Stomach smooth muscle (tissue), 2 donors: Measurements from ENCODE around the gene RUVBL1.

ENCODE experiments used
- H3K27ac ChIP-seq: one replicate; pipeline ENCODE4 v1.7.0; 2013; ENCODE audit warnings: mild to moderate bottlenecking, low read length, inconsistent platforms
- H3K27me3 ChIP-seq, 2 donors: one replicate each; pipeline ENCODE4 v1.7.0; 2013; ENCODE audit warnings: low read length in 2 of 2; ENCODE audit not compliant: insufficient read depth in 2 of 2, control insufficient read depth in 1 of 2
- H3K36me3 ChIP-seq, 2 donors: one replicate each; pipeline ENCODE4 v1.7.0; 2013; ENCODE audit warnings: low read length in 2 of 2; ENCODE audit not compliant: control insufficient read depth in 2 of 2, insufficient read depth in 2 of 2
- H3K4me1 ChIP-seq: one replicate; pipeline ENCODE4 v1.7.0; 2013; ENCODE audit warnings: low read length; ENCODE audit not compliant: control insufficient read depth, insufficient read depth
- H3K4me3 ChIP-seq, 2 donors: one replicate each; pipeline ENCODE4 v1.7.0; 2013; ENCODE audit warnings: low read length in 2 of 2
- H3K9ac ChIP-seq, 2 donors: one replicate each; pipeline ENCODE4 v1.7.0; 2013; ENCODE audit warnings: low read length in 2 of 2, mild to moderate bottlenecking in 1 of 2
- H3K9me3 ChIP-seq, 2 donors: one replicate each; pipeline ENCODE4 v1.7.0; 2013; ENCODE audit warnings: low read length in 2 of 2; ENCODE audit not compliant: control insufficient read depth in 2 of 2
- donor health status: healthy.
- donor health status: Pancreatic carcinoma.

The RUVBL1 gene

DNA sequence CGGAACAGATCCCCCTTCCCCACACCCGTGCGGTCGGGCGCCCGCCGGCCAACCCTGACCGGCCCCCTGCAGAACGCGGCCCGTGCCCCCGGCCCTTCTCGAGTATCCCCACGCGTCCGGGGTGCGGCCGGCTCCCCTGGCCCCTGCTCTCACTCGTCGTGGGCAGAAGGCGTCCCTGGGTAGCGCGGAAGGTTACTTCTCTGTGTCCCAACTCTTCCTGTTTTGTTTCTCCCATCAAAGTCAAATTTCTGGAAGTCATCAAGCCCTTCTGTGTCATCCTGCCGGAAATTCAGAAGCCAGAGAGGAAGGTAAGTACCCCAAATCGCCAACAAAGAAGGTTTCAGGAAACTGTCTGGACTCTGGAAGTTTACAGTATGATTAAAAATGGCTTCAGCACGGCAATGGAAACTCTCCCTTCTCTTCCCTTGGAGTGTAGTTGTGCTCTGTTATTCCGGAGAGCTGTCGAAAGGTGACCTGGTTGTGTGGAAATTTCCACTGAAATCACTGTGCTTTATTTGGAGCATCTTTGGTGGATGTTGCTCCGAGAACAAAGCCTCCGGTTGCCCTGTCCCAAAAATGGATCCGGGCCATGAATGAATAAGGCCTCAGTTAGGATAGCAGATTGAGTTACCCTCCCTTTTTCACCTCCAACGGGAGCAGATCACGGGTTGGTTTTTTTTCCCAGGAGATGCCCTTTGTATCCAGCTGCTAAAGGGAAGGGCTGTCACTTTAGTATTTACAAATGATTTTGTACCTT lies 70.8 kb downstream of the RUVBL1 start:
- Histone ChIP-seq H3K36me3 (peaks cover 12 to 14% of the 10 kb centered on the region in 2 donors), H3K4me3 (peak overlapping the region; percentile 93 to 99), H3K9me3 (no peaks in the 10 kb centered on the region), H3K27ac (peak overlapping the region; percentile 83), H3K9ac (peak overlapping the region; percentile 97), H3K27me3 (no peaks in the 10 kb centered on the region), H3K4me1 (peaks cover 24% of the 10 kb centered on the region)

DNA sequence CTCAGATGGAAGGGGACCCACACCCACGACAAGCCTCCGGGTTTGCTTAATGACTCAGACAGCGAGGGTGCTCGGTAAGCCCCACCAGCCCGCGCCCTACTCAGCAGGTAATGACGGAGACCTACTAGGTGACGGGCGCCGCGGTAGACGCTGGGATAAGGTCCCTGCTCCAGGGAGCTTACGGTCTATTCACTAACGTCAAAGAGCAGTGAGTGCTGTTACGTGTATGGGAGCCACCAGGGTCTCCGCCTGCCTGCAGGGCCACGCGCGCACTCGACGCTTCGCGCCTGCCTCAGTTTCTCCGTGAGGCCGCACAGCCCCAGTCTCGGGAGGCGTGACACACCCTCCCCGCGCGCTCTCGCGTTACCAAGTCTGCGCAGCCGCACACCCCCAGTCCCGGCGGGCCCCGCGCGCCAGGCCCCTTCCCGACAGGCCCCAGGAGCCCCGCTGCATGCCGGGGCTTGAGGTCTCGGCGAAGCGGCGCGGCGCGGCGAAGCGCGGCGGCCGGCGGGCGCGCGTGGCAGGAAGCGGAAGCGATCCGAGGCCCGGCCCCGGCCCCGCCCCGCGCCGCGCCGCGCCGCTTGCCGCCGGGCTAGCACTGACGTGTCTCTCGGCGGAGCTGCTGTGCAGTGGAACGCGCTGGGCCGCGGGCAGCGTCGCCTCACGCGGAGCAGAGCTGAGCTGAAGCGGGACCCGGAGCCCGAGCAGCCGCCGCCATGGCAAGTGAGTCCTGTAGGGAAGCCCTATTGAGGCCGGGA lies 71.6 kb downstream of the RUVBL1 start, which contains the start of gene SEC61A1:
Gene SEC61A1, plus strand, starts transcription at position 601 of the 758 bp plus-strand sequence. Its CDS starts 116 bp downstream, at position 717.
- H3K36me3 ChIP-seq: peaks cover 9 to 10% of the 10 kb centered on the region in 2 donors
- peak within 1 kb of the TSS; percentile 93 to 99 for H3K4me3 ChIP-seq
- no peaks in the 10 kb centered on the region for H3K9me3 ChIP-seq
- no peaks in the 10 kb centered on the region for H3K27me3 ChIP-seq
- H3K4me1 ChIP-seq: peaks cover 24% of the 10 kb centered on the region
- H3K9ac ChIP-seq: peak within 1 kb of the TSS; percentile 97
- peak within 1 kb of the TSS; percentile 83 for H3K27ac ChIP-seq

DNA sequence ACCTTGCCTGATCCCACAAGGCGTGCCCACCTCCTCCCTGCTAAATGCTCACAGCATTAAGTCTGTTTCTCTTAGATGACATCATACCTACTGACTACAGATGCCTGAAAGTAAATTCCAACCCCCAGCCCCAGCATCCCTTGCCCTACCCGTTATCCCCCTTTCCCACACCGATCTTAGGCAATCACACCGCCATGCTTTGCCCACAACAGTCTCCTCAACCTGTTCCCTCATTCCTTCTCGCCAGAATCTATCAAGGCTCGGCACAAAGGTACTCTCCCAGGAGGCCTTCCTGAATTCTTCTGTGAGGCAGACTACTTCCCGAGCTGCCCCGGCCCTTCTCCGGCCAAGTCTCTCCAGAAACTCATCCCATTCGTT lies 72.2 kb downstream of the RUVBL1 start:
- Histone ChIP-seq H3K36me3 (peaks cover 8 to 9% of the 10 kb centered on the region in 2 donors), H3K9me3 (no peaks in the 10 kb centered on the region), H3K27me3 (no peaks in the 10 kb centered on the region), H3K4me3 (peak overlapping the region; percentile 93 to 99), H3K27ac (peak overlapping the region; percentile 46), H3K9ac (peak overlapping the region; percentile 90 to 93), H3K4me1 (peaks cover 24% of the 10 kb centered on the region)

DNA sequence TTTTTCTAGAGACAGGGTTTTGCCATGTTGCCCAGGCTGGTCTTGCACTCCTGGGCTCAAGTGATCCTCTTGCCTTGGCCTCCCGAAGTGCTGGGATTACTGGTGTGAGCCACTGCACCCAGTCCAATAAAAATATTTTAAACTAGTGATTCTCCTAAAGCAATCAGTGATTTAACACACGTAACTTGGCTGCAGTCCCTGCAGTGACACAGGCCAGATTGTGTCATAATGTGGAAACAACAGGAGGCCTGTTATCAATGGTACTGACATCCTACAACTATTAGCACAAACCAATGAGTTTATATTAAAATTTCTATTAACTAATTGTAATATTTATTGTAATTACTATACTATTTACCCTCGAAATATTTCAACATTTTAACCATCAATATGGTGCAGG lies 73.0 kb downstream of the RUVBL1 start:
- Histone ChIP-seq H3K27me3 (no peaks in the 10 kb centered on the region), H3K4me1 (peaks cover 24% of the 10 kb centered on the region), H3K9ac (no peak overlapping the region), H3K4me3 (no peak overlapping the region), H3K9me3 (no peaks in the 10 kb centered on the region), H3K36me3 (peaks cover 5 to 7% of the 10 kb centered on the region in 2 donors), H3K27ac (no peak overlapping the region)

DNA sequence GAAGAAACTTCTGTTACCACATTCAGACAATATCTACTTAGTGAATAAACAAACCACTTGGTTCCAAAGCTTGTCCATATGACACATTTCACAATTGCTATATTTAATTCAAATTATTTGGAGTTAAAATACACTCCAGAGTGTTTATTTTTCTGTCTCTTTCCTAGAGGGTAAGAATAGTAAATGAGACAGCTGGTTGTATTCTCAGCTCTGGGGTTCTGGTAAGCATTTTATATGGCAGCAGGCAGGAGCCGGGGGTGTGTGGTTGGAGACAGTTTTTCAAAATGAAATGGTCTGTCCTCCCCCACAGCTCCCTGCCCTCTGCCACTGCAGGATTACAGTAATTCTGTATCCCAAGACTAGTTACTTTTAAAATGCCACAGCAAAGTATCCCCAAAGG lies 82.3 kb downstream of the RUVBL1 start:
- Histone ChIP-seq H3K27ac (no peak overlapping the region), H3K4me1 (no peaks in the 10 kb centered on the region), H3K27me3 (no peaks in the 10 kb centered on the region), H3K36me3 (no peaks in the 10 kb centered on the region), H3K4me3 (no peak overlapping the region), H3K9ac (no peak overlapping the region), H3K9me3 (no peaks in the 10 kb centered on the region)

DNA sequence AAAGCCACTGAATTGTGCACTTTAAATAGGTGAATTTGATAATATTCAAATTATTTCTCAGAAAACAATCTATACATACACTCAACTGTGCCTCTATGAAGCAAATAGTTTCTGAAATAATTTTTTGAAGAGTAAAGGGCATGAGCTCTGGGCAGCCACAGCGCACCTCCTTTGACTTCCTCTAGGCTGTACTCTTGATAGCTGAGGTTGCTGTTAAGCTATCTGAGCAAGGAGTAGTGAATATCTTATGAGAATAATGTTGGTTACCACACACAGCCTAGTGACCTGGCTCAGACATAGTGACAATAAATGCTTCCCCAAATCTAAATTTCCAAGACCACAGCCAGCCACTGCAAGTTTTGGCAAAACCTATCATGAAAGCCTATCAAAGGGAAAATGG lies 83.0 kb downstream of the RUVBL1 start:
- H3K9me3 ChIP-seq: no peaks in the 10 kb centered on the region
- H3K27me3 ChIP-seq: no peaks in the 10 kb centered on the region
- no peaks in the 10 kb centered on the region for H3K36me3 ChIP-seq
- no peaks in the 10 kb centered on the region for H3K4me1 ChIP-seq
- no peak overlapping the region for H3K4me3 ChIP-seq
- H3K27ac ChIP-seq: no peak overlapping the region
- no peak overlapping the region for H3K9ac ChIP-seq

DNA sequence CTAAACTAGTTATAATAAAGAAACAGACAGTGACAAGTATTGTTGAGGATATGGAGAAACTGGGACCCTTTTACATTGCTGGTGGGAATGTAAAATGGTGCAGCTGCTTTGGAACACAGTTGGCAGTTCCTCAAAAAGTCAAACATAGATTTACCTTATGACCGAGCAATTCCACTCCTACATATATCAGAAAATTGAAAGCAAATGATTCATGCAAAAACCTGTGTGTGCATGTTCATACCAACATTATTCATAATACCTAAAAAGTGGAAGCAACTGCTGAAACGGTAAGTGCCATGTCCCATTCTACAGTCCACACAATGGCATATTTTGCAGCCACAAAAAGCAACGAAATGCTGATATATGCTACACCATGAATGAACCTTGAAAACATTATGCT lies 83.6 kb downstream of the RUVBL1 start:
- H3K36me3 ChIP-seq: no peaks in the 10 kb centered on the region
- H3K4me3 ChIP-seq: no peak overlapping the region
- no peaks in the 10 kb centered on the region for H3K27me3 ChIP-seq
- no peaks in the 10 kb centered on the region for H3K9me3 ChIP-seq
- H3K9ac ChIP-seq: no peak overlapping the region
- no peak overlapping the region for H3K27ac ChIP-seq
- H3K4me1 ChIP-seq: no peaks in the 10 kb centered on the region

DNA sequence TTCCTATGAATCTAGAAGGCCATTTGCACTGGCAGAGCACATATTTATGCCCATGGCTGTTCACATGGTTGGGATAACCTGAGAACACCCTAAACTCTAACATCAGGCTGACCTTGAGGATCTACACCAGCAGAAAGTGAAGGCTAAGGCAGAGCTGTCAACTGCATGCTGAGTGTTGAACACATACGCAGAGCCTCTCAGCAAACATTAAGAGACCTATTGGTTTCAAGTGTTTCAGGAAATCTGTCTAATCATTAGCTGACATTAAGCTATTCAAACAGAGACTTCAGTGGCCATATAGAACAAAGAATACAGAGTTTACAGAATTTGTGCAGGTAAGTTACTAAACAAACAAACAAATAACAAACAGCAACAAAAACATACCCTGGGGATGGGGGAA lies 87.5 kb downstream of the RUVBL1 start:
- H3K9ac ChIP-seq: no peak overlapping the region
- no peaks in the 10 kb centered on the region for H3K36me3 ChIP-seq
- no peaks in the 10 kb centered on the region for H3K27me3 ChIP-seq
- H3K27ac ChIP-seq: no peak overlapping the region
- no peaks in the 10 kb centered on the region for H3K9me3 ChIP-seq
- H3K4me1 ChIP-seq: no peaks in the 10 kb centered on the region
- no peak overlapping the region for H3K4me3 ChIP-seq

DNA sequence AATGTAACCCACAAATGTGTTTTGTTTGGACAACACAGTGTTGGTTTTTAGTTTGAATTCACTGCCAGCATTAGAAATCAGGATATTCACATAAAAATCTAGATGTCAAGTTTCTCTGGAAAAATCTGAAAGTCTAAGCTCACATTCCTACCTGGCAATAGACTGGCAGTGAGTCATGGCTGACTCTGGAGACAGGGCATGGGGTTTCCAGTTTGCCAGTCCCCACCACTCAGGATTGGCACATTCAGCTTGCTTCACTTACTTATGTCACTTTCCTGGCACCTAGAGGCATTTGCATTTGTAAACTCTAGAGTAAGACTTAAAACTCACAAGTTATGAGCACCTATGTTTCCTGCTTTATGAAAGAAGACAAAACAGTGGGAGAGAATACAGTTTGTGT lies 90.5 kb downstream of the RUVBL1 start:
- H3K27ac ChIP-seq: no peak overlapping the region
- no peak overlapping the region for H3K9ac ChIP-seq
- H3K9me3 ChIP-seq: no peaks in the 10 kb centered on the region
- H3K4me1 ChIP-seq: no peaks in the 10 kb centered on the region
- H3K27me3 ChIP-seq: no peaks in the 10 kb centered on the region
- no peak overlapping the region for H3K4me3 ChIP-seq
- H3K36me3 ChIP-seq: no peaks in the 10 kb centered on the region
